ENCODE data around the gene LEPR.
A peak's percentile ranks its signal among the peaks of the same experiment; 100 is the strongest.

LEPR gene

DNA sequence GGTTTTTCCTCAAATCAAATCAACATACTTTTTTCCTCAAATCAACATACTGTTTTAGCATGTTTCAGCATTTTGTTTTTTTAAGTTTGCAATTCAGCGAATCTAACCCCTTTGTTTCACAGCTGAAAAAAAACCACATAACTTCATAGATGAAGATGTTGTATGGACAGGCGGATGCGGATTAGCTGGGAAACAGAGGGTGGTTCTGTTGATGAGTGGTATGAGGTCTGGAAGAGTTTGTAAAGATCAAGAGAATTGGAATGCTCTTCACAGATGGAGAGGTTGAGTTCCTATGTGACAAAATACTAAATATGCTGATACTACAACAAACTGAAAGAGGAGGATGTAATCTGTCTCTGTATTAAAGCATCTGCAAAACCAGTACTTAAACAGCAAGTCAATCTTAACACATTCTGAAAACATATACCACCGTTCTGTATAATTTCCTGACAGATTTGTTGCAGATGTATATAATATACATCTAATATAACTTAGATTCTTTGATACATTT lies 10.6 kb upstream of the LEPR start:
- no peak for DNase-seq

DNA sequence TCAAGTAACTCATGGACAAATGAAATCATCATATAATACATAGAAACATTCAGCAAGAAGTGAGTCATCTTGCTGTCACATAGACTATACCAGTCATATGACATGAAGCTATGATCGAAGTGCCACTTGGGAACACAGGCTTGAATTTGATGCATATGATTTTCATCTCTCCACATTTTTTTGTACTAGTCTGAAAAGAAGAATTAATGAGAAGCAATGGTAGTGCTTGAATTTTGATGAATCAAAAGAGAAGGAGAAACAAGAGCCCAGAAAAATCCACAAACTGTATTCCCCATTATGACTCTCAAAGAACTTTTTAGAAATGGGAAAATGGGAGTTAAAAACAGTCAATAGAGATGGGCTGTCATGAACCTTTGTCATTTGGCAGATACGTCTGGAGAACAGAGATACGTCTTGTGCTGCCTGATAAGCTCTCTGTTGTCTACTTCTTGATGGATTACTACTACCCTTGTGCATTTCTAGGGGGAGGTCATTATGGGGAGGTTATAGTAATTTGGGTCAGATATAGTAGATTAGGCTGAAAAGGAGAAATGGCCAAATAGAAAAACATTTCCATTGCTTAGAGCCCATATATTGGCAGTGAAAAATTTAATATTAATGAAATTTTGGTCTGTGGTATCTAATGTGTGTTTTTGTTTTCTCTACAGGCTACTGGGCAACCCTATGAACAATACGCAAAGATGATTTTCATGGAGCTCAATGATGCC lies 8.0 kb upstream of the LEPR start:
- no peak for DNase-seq

DNA sequence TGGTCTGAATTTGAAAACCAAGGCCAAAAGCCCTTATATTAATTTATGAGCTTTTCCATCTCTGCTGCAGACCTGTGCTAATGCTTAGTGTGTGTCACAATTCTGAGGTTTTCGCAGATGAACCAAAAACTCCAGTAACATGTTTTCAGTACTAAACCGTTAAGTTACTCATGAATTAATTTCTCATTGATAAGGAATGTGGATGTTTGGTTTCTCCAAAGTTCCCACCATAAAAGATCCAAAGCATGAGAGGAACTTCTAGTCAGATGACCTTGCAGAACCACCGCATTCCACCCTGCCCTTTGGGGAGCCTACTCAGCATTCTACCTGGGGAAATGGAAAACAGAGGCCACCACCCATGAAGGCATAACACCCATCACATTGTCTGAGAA lies 7.5 kb upstream of the LEPR start:
- no peak for DNase-seq

DNA sequence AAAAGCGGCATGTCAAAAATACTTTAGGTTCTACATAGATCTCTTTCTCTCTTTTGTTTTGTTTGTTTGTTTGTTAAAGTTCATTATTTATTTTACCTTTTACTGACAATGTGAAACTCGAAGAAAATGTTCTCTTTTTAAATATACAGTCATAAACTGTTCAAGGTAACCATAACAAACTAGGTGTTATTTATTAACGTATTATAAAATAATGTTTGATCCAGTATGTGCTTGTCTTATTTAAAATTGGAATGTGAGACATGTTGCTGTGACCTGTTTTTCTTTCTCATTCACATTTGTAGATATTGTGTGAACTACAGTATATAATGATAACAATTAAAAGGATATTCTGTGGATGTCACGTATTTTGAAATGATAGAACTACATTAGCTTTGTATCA lies 5.9 kb upstream of the LEPR start:
- DNase-seq = no peak

DNA sequence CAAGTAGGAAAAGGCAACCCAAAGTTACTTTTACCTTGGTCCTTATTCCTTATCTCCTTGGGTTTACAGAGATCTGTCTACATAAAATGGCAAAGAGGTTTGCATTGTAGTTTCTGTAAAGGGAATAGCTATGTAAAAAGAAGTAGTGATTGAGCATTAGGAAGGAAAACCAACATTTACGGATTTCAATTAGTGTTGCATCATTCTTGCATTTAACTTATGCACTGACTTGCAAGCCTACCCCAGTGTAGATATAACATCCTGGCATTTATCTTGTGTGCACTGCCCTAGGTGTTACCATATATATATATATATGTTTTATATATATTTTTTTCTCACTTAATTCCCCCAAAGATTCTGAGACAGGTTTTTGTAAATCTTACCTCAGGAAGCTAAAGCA lies 3.7 kb upstream of the LEPR start:
- DNase-seq = no peak

DNA sequence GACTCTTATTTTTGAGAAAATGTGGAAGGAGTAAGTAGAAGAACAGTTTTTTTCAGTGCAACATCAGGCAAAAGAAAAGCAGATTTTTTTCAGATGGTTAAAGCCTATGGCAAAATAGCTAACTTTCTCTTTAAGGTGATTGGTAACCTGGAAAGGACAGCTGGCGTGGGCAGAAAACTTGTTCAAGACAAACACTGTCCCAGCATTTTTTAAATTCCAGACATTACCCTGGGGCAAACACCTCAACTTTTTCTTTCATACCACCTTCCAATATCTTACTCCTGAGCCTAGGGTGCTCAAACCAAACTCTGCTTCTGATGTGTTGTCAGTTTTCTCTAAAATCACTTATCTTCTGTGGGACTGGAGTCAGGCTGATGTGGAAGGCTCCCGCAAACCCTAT lies 2.7 kb upstream of the LEPR start:
- DNase-seq = no peak

DNA sequence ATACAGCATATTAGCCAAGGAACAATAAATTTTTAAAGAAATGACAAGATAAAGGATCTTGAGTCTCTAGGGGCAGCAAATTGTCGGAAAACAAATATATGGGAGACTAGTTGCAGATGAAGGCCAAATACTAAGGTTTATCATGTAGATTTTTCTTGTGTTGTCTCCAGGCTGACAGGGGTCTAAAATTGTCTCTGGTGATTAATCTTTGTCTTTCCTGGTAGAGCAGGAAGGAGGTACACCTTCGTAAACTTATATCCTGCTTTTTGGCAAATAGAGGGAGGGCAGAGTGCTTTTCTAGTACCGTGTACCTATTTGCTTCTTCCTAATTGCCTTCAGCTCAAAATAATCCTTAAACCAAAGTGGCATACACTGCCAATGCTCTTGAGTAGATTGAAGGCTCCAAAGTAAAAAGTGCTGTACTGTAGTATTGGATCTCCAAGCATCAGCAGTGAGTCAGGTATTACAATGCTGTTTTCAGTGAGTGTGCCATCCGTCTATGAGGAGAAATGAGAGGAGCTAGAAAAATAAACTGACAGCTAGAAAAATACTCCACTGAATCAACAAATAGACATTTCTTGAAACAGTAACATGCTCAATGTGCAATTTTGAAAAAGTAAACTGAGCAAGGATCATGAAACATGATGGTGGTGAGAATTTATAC lies 1.8 kb upstream of the LEPR start:
- no peak for DNase-seq

DNA sequence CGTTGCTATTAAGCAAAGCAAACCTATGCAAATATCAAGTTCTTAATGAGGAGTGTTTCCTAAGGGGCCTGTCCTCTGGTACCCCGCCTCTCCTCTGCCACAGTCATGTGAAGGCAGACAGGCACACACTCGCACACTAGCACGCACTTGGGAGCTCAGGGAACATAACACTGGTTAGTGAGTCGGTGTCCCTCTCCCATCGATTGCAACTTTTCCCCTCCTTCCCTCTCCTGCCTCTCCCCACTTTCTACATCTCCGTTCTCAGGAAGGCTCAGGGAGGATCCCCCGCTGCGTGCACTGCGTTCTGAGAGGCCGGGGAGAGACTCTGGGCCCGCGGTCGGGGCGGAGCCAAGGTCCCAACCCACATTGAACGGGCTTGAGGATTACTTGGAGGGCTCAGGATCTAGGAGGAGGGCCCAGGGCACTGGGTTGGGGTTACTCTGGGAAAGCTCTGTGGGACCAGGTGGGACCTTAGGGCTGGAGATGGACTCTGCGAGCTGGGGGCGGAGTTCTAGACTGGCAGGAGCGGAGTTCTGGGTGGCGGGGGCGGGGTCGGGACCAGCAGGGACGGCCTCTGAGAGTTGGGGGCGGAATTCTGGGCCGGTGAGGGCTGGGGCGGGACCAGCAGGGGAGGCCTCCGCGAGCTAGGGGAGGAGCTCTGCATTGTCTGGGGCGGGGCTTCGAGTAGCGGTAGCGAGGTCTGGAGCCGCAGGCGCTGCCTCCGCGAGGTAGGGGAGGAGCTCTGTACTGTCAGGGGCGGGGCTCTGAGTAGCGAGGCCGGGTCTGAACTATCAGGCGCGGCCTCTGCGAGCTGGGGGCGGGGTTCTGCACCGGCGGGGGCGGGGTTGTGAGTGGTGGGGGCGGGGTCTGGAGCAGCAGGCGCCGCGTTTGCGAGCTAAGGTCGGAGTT lies 533 bp upstream of the LEPR start:
- peak; percentile 96 for DNase-seq

DNA sequence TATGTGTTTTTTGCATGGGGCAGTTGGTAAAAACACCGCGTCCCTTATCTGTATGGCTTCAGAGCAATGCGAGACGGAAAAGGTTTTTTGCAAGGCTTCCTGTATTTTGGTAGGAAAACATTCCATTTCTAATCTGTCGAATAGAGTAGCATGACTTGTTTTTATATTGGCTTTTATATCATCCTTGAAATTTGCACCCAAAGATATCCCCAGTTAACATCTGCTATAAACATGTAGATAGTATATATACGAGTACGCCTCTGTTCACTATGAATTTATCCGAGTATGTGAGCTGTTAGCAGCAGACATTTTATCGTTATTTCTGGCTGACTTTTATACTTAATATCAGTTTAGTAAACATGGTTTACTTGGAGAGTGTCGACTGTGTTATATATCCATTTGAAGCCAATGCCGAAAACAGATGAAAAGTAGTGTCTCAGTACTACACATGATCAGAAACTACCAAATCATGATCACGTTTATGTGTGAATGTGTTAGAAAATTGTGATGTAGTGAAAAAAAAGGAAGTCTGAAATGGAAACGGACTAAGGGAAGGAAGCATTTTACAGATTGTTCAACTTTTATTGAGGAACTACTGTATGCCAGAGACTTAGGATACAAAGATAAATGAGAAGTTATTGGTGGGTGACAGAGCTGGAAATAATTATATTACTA lies 1.0 kb downstream of the LEPR start:
- no peak for DNase-seq

DNA sequence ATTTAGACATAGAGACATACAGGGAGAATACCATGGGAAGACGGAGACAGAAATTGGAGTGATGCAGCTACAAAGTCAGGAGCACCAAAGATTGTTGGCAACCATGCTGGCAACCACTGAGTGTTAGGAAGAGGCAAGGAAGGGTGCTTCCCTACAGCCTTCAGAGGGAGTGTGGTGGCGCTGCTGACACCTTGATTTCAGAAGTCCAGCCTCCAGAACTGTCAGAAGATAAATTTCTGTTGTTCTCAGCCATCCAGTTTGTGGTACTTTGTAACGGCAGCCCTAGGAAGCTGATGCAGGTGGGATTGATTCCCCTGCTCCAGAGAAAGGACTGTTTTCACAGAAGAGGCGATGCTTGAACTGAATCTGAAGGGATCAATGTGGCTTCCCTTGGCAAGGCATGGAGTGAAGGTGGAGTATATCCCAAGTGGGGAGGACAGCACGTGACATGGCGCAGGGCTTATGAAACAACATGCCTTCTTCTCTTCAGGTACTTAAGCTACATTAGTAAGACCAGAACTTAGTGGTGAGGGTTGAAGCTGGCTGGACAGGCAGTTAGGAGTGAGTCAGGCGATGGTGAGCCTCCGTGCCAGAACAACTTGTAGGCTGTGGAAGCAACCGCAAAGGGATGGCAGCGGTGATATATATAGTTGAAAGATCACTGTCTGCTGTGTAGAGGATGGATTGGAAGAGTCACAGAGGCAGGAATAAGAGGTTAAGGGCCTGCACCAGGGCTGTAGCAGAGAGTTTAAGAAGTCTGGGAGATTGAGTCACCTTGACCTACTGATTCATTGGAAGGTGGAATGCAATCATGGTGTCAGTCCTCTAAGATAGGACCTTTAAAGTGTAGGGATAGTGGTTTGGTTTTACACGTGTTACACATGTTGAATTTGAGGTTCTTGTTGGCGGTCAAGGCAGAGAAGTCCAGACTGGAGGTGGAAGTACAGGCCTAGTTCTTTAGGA lies 2.1 kb downstream of the LEPR start:
- DNase-seq = no peak

DNA sequence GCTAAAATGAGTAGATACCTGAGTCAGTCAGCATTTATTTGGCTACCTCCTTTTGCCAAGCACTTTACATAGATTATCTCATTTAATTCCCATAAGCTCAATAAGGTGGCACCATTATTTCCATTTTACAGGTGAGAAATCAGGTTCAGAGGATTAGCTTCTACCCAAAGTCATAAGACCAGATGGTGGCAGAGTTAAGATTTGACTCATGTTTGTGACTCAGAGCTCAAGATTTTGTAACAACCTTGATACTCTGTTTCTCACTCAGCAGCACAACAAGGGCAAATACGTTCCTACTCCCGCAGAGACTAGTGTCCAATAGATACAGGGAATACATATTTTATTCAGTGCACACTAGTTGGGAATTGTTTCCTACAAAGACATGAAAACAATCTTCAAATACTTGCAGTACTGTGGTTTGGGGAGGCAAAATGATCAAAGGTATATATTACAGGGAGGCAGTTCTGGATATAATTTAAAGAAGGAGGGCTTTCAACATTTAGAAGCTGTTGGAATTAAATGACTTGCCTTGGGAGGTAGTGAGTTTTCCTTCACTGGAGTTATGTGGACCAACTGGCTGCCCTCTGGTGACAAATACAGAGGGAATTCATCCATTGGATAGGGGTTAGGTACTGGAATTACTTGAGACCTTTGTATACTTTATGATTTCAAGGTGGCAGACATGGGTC lies 3.6 kb downstream of the LEPR start:
- DNase-seq = no peak

DNA sequence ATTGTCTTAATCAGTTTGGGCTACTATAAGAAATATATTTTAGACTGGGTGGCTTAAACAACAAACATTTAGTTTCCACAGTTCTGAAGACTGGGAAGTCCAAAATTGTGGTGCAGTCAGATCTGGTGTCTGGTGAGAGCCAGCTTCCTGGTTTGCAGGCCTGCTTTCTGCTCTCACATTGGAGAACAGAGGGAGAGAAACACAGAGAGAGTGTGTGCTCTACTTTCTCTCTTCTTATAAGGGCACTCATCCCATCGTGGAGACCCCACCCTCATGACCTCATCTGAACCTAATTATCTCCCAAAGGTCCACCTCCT lies 4.1 kb downstream of the LEPR start:
- no peak for DNase-seq

DNA sequence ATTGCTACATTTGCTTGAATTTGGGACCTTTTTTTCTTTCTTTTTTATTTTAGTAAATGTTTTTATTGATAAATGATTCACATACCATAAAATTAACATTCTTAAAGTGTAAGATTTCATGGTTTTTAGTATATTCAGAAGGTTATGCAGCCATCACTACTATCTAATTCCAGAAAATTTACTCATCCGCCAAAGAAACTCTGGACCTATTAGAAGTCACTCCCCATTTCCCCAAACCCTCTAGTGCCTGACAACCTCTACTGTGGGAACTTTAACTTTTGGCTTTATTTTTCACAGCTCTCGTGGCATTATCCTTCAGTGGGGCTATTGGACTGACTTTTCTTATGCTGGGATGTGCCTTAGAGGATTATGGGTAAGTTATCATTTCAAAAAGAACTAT lies 4.5 kb downstream of the LEPR start:
- DNase-seq = no peak

DNA sequence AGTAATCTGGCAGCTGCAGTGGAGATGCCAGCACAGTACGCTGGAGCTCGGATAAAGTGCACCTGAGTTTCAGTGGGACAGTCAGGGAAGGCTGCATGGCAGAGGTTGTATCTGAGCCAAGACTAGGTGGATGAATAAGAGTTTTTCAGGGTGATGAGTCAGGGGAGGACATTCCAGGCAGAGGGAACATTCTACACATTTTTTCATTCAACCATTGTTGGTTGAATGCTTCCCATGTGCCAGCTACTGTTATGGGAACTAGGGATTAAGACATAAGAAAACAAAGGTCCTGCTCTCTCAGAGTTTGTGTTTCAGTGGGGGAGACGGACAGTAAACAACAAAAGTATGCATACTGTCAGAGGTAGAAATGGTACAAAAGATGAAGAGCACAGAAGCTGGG lies 5.2 kb downstream of the LEPR start:
- DNase-seq = no peak

DNA sequence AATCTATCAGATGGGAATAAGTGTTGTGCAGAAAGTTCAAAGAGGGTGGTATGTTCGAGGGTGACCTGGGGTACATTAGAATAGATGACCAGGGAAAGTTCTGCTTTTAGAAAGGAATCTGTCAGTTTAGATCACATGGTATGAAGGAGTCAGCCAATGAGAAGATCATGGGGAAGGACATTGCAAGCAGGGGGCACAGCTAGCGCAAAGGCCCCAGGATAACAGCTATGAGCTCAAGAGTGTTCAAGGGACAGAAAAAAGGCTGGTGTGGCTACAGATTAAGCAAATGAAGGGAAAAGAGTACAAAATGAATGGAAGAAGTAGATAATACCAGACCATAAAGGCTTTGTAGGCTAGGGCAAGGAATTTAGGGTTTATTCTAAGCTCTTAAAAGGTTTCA lies 8.6 kb downstream of the LEPR start:
- no peak for DNase-seq

DNA sequence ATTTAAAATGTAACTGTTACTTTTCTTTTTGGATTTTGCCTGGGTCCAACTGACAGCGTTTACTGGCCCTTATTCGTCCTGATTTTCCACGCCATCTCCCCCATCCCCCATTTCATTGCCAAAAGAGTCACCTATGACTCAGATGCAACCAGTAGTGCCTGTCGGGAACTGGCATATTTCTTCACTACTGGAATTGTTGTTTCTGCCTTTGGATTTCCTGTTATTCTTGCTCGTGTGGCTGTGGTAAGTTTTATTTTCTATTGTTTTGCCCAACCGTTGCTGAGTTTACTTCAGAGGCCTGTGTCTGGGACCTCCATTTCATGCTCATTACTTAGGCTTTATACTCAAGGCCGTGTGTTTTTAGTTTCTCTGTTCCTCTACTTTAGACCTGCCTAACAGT lies 9.3 kb downstream of the LEPR start:
- DNase-seq = no peak

DNA sequence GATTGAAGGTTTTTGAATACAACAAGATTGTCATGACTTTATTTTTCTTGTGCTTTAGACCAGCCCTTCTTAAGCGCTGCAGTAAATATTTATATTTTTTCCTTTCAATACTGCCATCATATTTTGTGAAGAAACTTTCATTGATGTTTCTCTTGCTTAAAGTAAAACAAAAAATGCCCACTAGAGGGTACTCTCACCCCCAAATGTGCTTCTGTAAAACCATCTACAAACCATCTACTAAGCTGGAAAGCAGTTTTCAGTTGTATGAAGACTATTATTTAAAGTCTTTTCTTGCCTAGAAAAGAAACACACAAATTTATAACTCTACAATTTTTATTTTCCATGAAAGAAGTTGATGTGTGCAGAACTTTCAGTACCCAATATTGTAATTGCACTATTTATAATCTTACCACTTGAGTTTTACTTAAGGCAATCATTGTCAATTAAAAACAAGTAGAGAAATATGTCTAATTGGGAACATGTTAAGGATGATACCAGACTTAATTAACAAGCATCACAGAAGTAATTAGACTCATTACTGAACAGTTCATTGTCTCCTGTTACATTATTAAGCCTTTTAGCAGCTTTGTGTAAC lies 10.7 kb downstream of the LEPR start:
- no peak for DNase-seq

DNA sequence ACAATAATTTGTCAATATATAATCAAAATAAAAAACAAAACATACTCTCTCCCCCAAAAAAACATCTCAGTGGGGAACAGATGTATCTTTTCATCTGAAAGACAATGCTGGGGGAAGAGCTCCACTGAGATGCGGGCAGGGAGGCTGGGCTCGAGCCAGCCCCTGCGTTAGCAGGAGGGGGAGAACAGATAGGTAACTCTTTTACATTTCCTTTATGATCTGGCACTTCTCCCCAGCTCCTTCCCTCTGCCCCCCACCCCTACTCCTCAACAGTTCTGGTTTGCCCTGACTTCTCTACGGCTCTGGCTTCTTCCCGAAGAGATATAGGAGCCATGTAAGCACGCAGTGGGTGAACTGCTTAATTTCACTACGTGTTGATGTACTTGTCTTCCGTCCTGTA lies 12.4 kb downstream of the LEPR start:
- no peak for DNase-seq

DNA sequence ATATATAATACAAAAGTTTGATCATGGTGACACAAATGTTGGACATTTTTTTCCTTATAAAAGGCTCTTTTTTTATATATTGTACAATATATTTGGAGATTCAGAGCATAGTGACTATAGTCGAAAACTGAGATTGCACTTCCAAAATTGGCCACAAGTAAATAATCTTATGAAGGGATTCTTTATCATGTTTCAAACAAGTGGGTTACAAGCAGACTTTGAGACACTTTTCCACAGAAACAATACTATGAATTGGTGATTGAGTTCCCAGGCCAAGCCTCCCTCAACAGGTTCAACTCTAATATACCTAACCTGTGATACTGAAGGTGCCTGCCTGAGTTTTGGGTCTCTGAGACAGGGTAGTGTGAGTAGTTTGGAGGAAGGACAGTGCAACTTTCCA lies 13.8 kb downstream of the LEPR start:
- DNase-seq = no peak

DNA sequence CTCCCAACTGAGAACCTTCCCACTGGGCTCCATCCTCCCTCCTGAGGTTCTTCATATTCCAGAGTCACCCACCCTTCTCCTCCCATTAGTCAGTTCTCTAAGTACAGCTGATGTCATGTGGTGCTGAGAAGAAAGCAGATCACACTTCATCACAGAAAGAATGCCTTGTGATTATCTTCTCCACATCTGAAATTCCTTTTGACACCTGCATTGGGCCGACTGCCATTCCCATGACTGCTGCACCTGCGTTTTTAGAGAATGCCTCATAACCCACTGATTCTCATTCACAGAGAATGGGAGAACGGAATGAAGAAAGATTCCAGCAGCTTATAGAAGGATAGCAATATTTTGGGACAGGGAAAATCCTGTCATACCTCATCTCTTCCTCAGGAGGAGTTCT lies 14.3 kb downstream of the LEPR start:
- DNase-seq = no peak

DNA sequence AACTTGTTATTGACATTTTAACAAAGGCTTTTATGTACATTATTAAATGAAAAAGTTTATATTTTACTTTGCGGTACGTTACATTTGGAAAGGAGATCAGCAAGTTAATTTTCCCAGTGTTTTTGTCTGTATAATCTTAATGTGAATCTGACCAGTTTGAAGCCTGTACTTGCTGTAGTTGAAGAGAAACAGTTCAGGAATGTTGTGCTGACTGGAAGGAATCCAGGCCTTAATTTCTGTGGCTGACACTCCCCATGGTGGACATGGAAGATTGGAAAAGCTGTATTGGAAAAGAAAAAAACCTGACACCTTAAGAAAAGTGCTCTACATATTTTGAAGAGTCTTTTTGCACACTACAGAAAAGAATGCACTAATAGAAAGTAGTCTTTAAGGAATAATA lies 15.5 kb downstream of the LEPR start:
- no peak for DNase-seq

Measured in NCI-H774 (cell line).